Mucosa of stomach (tissue), 1 donor: ENCODE results near the gene CDH4.

Experiments
- H3K27me3 ChIP-seq: one replicate; pipeline ENCODE4 v1.7.0; 2013; ENCODE audit warnings: mild to moderate bottlenecking, low read length; ENCODE audit not compliant: control insufficient read depth, insufficient read depth
- H3K36me3 ChIP-seq: one replicate; pipeline ENCODE4 v1.7.0; 2013; ENCODE audit warnings: low read length; ENCODE audit not compliant: control insufficient read depth, insufficient read depth
- H3K4me1 ChIP-seq: one replicate; pipeline ENCODE4 v1.7.0; 2013; ENCODE audit warnings: mild to moderate bottlenecking, low read length; ENCODE audit not compliant: control insufficient read depth, insufficient read depth
- H3K4me3 ChIP-seq: one replicate; pipeline ENCODE4 v1.7.0; 2013; ENCODE audit warnings: low read length
- H3K9ac ChIP-seq: one replicate; pipeline ENCODE4 v1.7.0; 2013; ENCODE audit warnings: mild to moderate bottlenecking, low read length, moderate library complexity
- H3K9me3 ChIP-seq: one replicate; pipeline ENCODE4 v1.7.0; 2013; ENCODE audit warnings: mild to moderate bottlenecking, low read length, moderate library complexity; ENCODE audit not compliant: control insufficient read depth
- donor health status: Pancreatic carcinoma.

CDH4 gene

DNA sequence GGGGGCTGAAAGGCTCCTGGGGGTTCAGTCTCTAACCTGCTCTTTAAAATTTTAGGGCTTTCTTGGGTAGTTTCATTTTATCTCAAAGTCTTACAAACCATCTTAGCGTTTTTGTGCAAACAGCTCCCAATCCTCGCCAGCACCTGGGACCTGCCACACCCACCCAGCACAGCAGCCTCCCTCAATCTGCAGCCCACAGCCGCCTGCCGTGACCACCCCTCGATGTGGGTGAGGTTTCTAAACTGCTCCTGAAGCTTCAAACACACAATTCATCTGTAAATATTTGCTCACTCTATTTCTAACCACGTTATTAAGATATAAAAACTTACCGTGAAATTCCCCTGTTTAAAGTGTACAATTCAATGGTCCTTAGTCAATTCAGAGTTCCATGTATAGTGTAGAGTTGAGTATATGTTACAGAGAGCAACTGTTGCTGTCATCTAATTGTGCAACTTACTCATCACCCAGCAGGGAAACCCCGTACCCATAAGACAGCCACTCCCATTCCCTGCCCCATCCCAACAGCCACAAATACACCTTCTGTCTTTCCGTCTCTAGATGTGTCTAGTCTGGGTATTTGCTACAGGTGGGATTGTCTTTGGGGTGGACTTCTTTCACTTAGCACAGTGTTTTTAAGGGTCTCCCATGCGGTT, 432.6 kb downstream of the CDH4 start:
- H3K27me3 ChIP-seq: no peaks in the 10 kb centered on the region

DNA sequence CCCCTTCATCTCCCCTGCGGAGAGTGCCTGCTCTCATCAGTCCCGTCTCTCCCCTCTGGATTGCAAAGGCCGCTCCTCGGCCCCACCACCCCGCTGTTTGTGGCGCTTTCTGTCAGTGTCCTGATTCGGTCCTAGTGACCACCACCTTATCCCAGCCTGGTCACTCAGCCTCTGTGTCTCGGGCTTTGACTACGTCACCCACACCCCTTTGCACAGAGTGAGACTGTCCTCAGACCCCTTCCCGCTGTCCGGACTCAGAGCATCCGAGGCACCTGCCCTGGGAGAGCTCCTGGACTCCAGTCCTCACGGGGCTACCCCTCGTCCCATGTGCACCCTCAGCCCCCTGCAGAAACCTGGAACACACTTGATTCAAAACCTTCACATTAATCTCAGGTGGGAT, 433.4 kb downstream of the CDH4 start:
- Histone ChIP-seq H3K4me1 (no peaks in the 10 kb centered on the region), H3K36me3 (no peaks in the 10 kb centered on the region), H3K9me3 (no peaks in the 10 kb centered on the region), H3K9ac (no peak overlapping the region), H3K27me3 (no peaks in the 10 kb centered on the region), H3K4me3 (no peak overlapping the region)

More for the DNA sequence above, 432.6 kb downstream of the CDH4 start:
- Histone ChIP-seq H3K36me3 (no peaks in the 10 kb centered on the region), H3K4me3 (no peak overlapping the region), H3K9ac (no peak overlapping the region), H3K4me1 (no peaks in the 10 kb centered on the region), H3K9me3 (no peaks in the 10 kb centered on the region)

DNA sequence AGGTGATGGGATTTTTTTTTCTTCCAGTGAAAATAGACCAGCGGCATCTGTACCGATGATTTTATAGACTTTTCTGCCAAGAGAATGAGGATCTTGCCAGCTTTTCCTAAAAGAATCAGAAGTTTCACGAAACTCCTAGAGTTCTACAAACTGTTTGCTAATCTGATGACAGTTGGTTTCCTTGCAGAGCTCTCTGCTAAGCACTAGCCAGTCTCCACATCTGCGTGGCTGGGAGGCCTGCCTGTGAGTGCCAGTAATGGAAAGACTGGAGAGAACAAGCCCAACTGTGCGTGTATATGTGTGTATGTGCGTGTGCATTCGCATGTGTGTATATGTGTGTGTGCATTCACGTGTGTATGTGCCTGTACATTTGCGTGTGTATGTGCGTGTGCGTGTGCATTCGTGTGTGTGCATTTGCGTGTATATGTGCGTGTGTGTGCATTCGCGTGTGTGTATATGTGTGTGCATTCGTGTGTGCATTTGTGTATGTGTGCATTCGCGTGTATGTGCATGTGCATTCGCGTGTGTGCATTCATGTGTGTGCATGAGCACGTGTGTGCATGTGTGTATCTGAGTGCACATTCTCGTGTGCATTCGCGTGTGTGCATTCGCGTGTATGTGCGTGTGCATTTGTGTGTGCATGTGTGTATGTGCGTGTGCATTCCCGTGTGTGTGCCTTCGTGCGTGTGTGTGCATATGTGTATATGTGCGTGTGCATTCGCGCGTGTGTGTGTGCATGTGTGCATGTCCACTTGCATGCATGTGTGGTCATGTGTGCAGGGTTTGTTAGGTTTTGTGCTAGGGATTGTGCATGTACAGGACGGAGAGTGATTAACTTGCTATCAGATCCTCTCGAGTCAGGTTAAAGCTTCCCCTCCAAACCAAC, 434.2 kb downstream of the CDH4 start:
- Histone ChIP-seq H3K36me3 (no peaks in the 10 kb centered on the region), H3K27me3 (no peaks in the 10 kb centered on the region), H3K4me1 (no peaks in the 10 kb centered on the region)

DNA sequence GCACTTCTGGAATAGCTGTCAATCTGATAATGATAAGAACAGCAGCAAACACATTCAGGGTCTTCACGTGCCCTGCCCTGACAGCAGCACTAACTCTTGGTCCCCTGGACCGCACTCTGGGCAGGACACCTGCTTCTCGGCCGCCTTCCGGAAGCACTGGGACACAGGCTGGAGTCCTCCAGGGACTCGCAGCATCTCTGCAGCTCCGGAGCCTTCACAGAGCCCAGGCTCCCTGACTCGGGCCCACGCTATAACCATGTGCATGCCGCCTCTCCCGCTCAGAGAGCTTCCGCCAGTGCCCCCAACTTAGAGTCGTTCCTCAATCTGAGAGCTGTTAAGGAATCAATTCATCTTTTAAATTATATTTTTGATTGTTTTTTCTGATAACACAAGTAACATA, 436.4 kb downstream of the CDH4 start:
- Histone ChIP-seq H3K9me3 (no peaks in the 10 kb centered on the region), H3K9ac (no peak overlapping the region), H3K4me3 (no peak overlapping the region), H3K4me1 (no peaks in the 10 kb centered on the region), H3K27me3 (no peaks in the 10 kb centered on the region), H3K36me3 (no peaks in the 10 kb centered on the region)

More for the DNA sequence above, 434.2 kb downstream of the CDH4 start:
- Histone ChIP-seq H3K4me3 (no peak overlapping the region), H3K9ac (no peak overlapping the region), H3K9me3 (no peaks in the 10 kb centered on the region)

DNA sequence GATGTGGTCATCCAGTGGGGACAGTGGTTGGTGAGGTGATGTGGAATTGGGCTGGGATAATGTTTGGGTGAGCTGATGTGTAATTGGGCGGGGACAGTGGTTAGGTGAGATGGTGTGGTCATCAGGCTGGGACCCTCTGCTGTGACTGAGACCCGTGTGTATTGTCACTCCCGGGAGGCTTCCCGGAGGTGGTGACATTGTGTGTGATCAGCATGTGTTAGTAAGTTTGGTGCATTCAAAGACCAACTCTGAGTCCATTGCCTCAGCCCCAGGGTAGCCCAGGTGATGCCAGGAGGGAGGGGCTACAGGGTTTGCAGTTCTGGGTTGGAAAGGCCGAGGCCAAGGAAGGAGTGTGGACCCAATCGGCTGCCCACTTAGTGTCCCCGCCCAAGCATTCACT, 438.1 kb downstream of the CDH4 start:
- Histone ChIP-seq H3K4me1 (no peaks in the 10 kb centered on the region), H3K27me3 (no peaks in the 10 kb centered on the region), H3K9me3 (no peaks in the 10 kb centered on the region), H3K9ac (no peak overlapping the region), H3K4me3 (no peak overlapping the region), H3K36me3 (no peaks in the 10 kb centered on the region)

DNA sequence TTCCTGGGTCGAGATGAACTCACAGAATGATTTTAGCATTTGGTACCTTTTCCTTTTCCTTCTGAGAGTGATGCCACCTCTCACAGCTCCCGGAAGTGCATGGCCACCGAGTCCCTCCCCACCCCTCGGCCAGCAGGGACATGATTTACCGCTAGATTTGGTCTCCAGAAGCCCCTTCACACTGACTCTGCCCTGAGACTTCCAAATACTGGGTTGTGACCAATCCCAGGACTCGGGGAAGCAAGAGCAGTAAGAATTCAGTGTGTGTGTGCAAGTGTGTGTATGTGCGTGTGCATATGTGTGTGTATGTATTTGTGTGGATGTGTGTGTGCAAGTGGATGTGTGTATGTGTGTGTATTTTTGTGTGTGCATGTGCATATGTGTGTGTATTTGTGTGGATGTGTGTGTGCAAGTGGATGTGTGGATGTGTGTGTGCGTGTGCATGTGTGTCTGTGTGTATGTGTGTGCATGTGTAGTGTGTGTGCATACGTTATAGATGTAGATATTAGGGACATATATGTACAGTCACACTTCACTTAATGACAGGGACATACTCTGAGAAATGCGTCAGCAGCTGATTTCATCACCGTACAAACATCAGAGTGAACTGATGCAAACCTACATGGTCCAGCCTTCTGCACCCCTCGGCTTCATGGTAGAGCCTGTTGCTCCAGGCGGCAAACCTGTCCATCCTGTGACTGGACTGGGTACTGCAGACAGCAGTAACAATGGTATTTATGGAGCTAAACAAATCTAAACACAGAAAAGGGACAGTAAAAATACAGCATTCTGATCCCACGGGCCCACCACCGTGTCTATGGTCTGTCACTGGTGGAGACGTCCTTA, 439.2 kb downstream of the CDH4 start:
- H3K4me1 ChIP-seq: no peaks in the 10 kb centered on the region
- no peak overlapping the region for H3K9ac ChIP-seq
- H3K4me3 ChIP-seq: no peak overlapping the region
- H3K27me3 ChIP-seq: no peaks in the 10 kb centered on the region
- H3K9me3 ChIP-seq: no peaks in the 10 kb centered on the region
- no peaks in the 10 kb centered on the region for H3K36me3 ChIP-seq

DNA sequence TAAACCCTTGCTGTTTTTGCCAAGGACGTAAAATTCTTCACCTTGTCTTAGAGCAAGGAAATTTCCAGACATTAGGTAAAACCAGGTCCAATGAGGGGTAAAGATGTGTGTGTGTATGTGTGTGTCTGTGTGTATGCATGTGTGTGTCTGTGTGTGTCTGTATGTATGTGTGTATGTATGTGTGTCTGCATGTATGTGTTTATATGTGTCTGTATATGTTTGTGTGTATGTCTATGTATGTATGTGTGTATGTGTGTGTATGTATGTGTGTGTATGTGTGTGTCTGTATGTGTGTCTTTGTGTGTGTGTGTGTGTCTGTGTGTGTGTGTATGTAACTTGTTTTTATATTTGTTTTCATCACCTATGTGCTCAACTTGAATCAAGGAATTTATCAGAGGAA, 439.9 kb downstream of the CDH4 start:
- Histone ChIP-seq H3K4me1 (no peaks in the 10 kb centered on the region), H3K9ac (no peak overlapping the region), H3K27me3 (no peaks in the 10 kb centered on the region), H3K4me3 (no peak overlapping the region), H3K36me3 (no peaks in the 10 kb centered on the region), H3K9me3 (no peaks in the 10 kb centered on the region)

DNA sequence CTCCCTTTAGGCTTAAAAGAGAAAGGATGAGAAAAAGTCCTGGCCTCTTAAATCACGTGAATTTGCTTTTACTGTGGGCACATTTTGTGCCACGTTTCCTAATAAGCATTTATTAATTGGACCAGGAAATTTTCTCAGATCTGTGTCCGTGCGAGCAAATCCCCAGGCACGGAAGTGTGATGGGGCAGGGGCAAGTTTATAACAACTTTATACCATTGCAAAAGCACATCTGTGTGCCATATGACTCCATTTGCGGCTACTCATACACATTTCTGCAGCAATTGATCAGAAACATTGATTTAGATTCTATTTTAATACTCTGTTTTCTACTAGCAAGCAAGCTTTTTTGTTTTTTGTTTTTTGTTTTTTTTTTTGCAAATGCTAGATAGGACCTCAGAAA, 440.4 kb downstream of the CDH4 start:
- Histone ChIP-seq H3K4me1 (no peaks in the 10 kb centered on the region), H3K9me3 (no peaks in the 10 kb centered on the region), H3K36me3 (no peaks in the 10 kb centered on the region), H3K4me3 (no peak overlapping the region), H3K27me3 (no peaks in the 10 kb centered on the region), H3K9ac (no peak overlapping the region)

DNA sequence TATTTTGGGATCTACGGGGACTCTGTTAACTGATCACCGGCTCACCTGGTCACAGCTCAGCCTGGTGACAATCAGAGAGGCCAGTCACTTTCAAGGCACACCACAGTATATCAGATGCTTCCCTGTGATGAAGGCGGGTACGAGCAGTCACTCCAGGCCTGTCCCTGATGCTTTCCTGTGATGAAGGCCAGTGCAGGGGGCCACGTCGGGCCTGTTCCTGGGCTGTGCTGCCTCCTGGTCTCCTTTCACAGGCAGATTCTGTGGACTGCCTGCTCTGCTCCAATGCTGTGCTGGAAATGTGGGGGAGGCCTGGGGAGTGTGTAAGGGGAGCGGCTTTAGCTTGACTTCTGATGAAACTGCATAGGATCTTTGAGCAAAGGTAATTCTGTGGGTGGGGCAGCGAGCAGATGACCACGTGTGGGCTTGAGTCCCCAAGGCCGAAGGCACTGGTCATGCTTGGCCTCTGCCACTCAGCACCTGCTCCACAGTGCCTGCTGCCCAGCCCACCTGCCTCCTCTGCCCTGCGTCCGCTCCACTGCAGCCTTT, 441.1 kb downstream of the CDH4 start:
- no peaks in the 10 kb centered on the region for H3K27me3 ChIP-seq

DNA sequence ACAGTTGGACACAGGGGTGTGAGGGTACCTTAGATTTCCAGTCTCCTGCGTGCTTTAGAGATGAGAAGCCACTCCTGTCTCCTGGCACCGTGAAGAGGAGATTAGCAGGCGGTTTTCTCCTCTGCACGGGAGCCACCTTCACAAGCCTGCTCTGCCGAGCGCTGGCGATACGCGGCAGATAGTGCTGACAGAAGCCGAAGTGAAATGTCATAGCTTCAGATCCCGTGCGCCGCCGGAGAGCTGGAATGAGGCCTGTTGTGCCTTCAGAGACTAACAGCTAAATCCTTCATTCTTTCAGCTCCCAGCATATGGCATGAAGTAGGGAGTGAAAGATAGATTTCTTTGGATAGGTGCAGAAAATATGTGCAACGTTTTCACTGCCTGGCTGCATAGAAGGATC, 442.6 kb downstream of the CDH4 start:
- no peak overlapping the region for H3K4me3 ChIP-seq
- no peaks in the 10 kb centered on the region for H3K4me1 ChIP-seq
- no peak overlapping the region for H3K9ac ChIP-seq
- H3K27me3 ChIP-seq: no peaks in the 10 kb centered on the region
- no peaks in the 10 kb centered on the region for H3K36me3 ChIP-seq
- no peaks in the 10 kb centered on the region for H3K9me3 ChIP-seq

More for the DNA sequence above, 441.1 kb downstream of the CDH4 start:
- Histone ChIP-seq H3K9me3 (no peaks in the 10 kb centered on the region), H3K4me3 (no peak overlapping the region), H3K4me1 (no peaks in the 10 kb centered on the region), H3K36me3 (no peaks in the 10 kb centered on the region), H3K9ac (no peak overlapping the region)

DNA sequence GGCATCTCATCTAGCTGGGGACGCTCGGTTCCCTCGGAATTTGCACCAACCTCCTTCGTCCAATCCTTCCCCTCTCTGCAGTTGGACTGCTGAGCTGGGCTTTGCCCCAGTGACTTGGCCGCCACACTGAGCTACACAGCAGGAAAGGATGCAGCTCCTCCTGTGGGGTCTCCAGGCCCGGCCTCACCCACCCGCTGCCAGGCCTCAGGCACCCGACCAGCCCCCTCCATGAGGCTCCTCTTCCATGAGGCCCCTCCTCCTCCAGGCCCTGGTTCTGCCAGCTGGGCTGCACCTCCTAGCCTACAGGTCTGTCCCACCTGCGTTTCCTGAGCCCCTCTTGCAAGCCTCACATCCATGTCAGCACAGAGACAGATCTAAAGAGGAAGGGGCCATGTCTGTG, 443.7 kb downstream of the CDH4 start:
- H3K27me3 ChIP-seq: no peaks in the 10 kb centered on the region

More for the DNA sequence above, 443.7 kb downstream of the CDH4 start:
- H3K4me1 ChIP-seq: no peaks in the 10 kb centered on the region
- H3K36me3 ChIP-seq: no peaks in the 10 kb centered on the region
- no peak overlapping the region for H3K4me3 ChIP-seq
- H3K9ac ChIP-seq: no peak overlapping the region
- no peaks in the 10 kb centered on the region for H3K9me3 ChIP-seq
